RWPE2 (cell line): ENCODE measurements around the gene NSMCE4A.

ENCODE experiments used
- ATAC-seq: fragments of 200-7000 bp; cut with Tn5 transposase; 3 replicates; pipeline ENCODE4 v1.9.1; 2021; ENCODE audit warnings: low read depth
- DNase-seq: peaks from one replicate; pipeline ENCODE4 v3.0.0-alpha.2; 2020; ENCODE audit warnings: low spot score
- H3K27ac ChIP-seq: fragments of 450-650 bp; 2 replicates; pipeline ENCODE4 v1.5.1; 2017; ENCODE audit warnings: mild to moderate bottlenecking; ENCODE audit not compliant: poor library complexity, severe bottlenecking
- H3K27me3 ChIP-seq: fragments of 250-450 bp; sonication (Bioruptor Pico); 2 replicates; pipeline ENCODE4 v1.5.1; 2021; ENCODE audit warnings: mild to moderate bottlenecking, moderate library complexity; ENCODE audit not compliant: insufficient read depth, poor library complexity, severe bottlenecking
- H3K36me3 ChIP-seq: fragments of 250-450 bp; sonication (Bioruptor Pico); 2 replicates; pipeline ENCODE4 v1.5.1; 2020; ENCODE audit warnings: low read depth, mild to moderate bottlenecking, moderate library complexity
- H3K4me1 ChIP-seq: fragments of 250-450 bp; sonication (Bioruptor Pico); 2 replicates; pipeline ENCODE4 v1.5.1; 2021; ENCODE audit warnings: mild to moderate bottlenecking, moderate library complexity; ENCODE audit not compliant: insufficient read depth, poor library complexity, severe bottlenecking
- H3K4me3 ChIP-seq: fragments of 250-450 bp; sonication (Bioruptor Pico); 2 replicates; pipeline ENCODE4 v1.5.1; 2021; ENCODE audit warnings: mild to moderate bottlenecking, moderate library complexity; ENCODE audit not compliant: severe bottlenecking
- H3K9me3 ChIP-seq: fragments of 250-450 bp; sonication (Bioruptor Pico); 2 replicates; pipeline ENCODE4 v1.5.1; 2021; ENCODE audit warnings: mild to moderate bottlenecking, moderate library complexity; ENCODE audit not compliant: severe bottlenecking
- TF ChIP-seq, protein P1 (sequence below): fragments of 450-650 bp; IDR thresholded peaks from one replicate; pipeline ENCODE4 v1.5.1; 2017; ENCODE audit warnings: mild to moderate bottlenecking, moderate library complexity; ENCODE audit not compliant: poor library complexity, severe bottlenecking

NSMCE4A gene

DNA sequence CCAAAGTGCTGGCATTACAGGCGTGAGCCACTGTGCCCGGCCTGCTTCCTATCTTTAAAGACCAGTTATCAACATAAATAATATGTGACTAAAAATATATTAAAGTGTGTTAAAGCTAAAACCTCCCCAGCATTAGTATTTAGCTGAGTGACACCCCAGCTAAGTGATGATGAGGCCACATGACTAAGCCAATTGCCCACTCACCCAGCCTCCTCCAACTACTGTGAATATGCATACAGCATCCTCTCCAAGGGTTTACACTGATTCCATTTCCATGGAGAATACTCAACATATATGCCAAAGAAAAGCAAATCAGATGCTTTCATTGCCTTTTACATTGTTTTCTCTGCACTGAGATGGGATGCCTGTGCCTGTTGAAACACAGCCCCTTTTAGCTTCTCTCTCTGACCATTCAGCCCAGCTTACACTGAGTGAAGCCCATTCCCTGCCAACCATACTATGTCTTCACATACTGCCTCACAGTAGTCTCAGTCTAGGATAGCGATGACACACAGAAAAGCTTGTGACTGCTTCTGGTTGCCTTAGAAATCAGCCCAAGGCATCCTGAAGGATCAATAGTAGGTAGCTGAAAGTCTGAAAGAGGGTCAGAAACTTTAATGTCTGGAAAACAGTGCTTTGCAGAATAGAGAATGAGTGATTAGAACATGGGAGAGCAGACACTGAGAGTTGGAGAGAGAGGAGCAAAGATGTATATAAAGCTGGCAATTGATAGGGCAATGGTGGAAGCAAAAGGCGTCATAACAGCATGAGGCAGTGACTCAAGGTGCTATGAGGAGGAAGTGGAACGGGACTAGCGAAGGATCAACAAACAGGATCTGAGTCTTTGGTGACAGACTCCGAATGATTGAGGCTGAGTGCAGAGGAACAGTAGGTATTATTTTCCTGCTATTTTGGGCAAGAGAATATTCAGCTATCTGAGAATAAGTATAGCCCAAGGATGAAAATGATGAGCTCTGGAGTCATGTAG is 27.4 kb downstream of the NSMCE4A start:
- Histone ChIP-seq H3K27me3 (no peaks in the 10 kb centered on the region), H3K27ac (no peak overlapping the region), H3K4me3 (no peak overlapping the region), H3K36me3 (no peaks in the 10 kb centered on the region), H3K9me3 (no peaks in the 10 kb centered on the region), H3K4me1 (peaks cover 9% of the 10 kb centered on the region)
- DNase-seq (no peak), ATAC-seq (no peak)
- TF ChIP-seq, protein P1, sequence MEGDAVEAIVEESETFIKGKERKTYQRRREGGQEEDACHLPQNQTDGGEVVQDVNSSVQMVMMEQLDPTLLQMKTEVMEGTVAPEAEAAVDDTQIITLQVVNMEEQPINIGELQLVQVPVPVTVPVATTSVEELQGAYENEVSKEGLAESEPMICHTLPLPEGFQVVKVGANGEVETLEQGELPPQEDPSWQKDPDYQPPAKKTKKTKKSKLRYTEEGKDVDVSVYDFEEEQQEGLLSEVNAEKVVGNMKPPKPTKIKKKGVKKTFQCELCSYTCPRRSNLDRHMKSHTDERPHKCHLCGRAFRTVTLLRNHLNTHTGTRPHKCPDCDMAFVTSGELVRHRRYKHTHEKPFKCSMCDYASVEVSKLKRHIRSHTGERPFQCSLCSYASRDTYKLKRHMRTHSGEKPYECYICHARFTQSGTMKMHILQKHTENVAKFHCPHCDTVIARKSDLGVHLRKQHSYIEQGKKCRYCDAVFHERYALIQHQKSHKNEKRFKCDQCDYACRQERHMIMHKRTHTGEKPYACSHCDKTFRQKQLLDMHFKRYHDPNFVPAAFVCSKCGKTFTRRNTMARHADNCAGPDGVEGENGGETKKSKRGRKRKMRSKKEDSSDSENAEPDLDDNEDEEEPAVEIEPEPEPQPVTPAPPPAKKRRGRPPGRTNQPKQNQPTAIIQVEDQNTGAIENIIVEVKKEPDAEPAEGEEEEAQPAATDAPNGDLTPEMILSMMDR, result no peak

DNA sequence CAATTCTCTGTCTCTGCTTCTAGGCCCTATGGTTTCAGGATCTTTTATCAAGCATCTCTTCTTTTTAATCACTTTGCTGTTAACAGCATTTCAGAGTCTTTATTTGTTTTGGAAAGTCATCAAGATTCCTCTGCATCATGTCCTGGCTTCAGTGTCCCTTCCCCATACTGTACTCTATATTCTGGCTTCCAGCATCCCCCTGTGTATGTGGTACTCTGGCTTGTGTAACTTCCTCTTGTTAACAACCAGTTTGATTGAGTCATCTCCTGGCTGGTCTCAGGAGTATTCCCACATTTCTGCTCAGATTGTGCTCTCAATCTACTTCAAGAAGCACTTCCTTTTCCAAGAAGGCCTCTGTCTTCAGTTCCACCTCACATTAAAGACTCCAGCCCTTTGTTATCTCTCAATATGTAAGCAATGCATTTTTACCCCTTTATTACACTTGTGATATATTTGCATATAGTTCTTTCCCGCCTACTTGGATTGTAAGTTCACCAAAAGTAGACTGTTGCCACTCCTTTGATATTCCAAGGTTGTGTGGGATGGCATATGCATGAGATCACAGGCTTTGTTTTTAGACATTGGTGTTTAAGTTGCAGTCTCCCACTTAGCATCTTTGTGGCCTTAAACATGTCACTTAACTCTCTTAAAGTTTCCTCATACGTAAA is 32.1 kb downstream of the NSMCE4A start:
- ATAC-seq (peak; percentile 99), DNase-seq (no peak)
- Histone ChIP-seq H3K4me3 (no peak overlapping the region), H3K9me3 (no peaks in the 10 kb centered on the region), H3K27me3 (no peaks in the 10 kb centered on the region), H3K4me1 (peaks cover 12% of the 10 kb centered on the region), H3K36me3 (no peaks in the 10 kb centered on the region), H3K27ac (peak overlapping the region; percentile 55)
- TF ChIP-seq, protein P1, result no peak

DNA sequence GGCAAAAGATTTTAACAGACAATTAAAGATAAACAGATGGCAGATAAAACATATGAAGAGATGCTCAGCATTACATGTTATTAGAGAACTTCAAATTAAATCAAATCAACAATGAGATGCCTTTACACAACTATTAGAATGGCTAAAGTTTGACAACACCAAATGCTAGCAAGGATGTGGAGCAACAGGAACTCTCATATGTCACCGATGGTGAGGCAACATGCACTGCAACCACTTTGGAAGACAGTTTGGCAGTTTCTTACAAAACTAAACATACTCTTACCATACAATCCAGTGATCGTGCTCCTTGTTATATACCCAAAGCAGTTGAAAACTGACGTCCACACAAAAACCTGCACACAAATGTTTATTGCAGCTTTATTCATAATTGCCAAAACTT is 33.5 kb downstream of the NSMCE4A start:
- ATAC-seq (no peak), DNase-seq (no peak)
- Histone ChIP-seq H3K4me3 (no peak overlapping the region), H3K4me1 (peaks cover 12% of the 10 kb centered on the region), H3K27me3 (no peaks in the 10 kb centered on the region), H3K36me3 (no peaks in the 10 kb centered on the region), H3K27ac (no peak overlapping the region), H3K9me3 (no peaks in the 10 kb centered on the region)
- TF ChIP-seq, protein P1, result no peak

DNA sequence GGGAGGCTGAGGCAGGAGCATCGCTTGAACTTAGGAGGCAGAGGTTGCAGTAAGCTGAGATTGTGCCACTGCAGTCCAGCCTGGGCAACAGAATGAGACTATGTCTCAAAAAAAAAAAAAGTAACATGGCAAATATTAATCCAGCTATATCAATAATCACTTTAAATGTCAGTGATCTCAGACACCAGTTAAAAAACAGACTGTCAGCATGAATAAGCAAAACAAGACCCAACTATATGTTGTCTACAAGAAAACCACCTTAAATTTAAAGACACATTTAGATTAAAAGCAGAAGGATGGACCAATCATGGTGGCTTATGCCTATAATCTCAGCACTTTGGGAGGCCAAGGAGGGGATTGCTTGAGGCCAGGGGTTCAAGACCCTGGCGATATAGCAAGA is 38.7 kb downstream of the NSMCE4A start:
- no peaks in the 10 kb centered on the region for H3K4me1 ChIP-seq
- no peaks in the 10 kb centered on the region for H3K36me3 ChIP-seq
- H3K27me3 ChIP-seq, result no peaks in the 10 kb centered on the region
- H3K4me3 ChIP-seq, result no peak overlapping the region
- ATAC-seq (no peak), DNase-seq (no peak)
- no peak overlapping the region for H3K27ac ChIP-seq
- no peaks in the 10 kb centered on the region for H3K9me3 ChIP-seq
- TF ChIP-seq, protein P1, result no peak
